T-helper 2 cell (primary cell): Measurements from ENCODE around the gene CCR8.
"Not testable (repeated sequence)": the region's sequence is repeated elsewhere in the genome, so short reads cannot be mapped to it uniquely, and the experiment has no call there.

Source experiments
- DNase-seq, 5 experiments: peaks; one replicate each; pipeline versions ENCODE4 v3.0.0 to v3.0.0-alpha.2; 2012 to 2022

Gene CCR8

GRCh38 chr3:39315420-39315819 lies 14.1 kb upstream of the CCR8 start:
- peak in 1 of 5 experiments; percentile 80 for DNase-seq

- DNase-seq = no peak
Measured at GRCh38 chr3:39317571-39318169, 11.8 kb upstream of the CCR8 start.

GRCh38 chr3:39318301-39318700 lies 11.2 kb upstream of the CCR8 start:
- DNase-seq = no peak

GRCh38 chr3:39319249-39319648 lies 10.3 kb upstream of the CCR8 start:
- DNase-seq = no peak

GRCh38 chr3:39321574-39321983 lies 7.9 kb upstream of the CCR8 start:
- DNase-seq = peak in 1 of 5 experiments; percentile 85

- DNase-seq = not testable (repeated sequence)
Measured at GRCh38 chr3:39322209-39322715, 7.2 kb upstream of the CCR8 start.

- no peak for DNase-seq
Measured at GRCh38 chr3:39322936-39323335, 6.6 kb upstream of the CCR8 start.

- no peak for DNase-seq
Measured at GRCh38 chr3:39323494-39323893, 6.0 kb upstream of the CCR8 start.

GRCh38 chr3:39325236-39325635 lies 4.3 kb upstream of the CCR8 start:
- DNase-seq = peak in 1 of 5 experiments; percentile 46

- DNase-seq = peak in 1 of 5 experiments; percentile 67
Measured at GRCh38 chr3:39327053-39327745, 2.3 kb upstream of the CCR8 start.

- peak in 4 of 5 experiments; percentile 15 to 73 (median 36) for DNase-seq
Measured at GRCh38 chr3:39327746-39328349, 1.7 kb upstream of the CCR8 start.

GRCh38 chr3:39330824-39331223 lies 1.3 kb downstream of the CCR8 start:
- DNase-seq = no peak

- DNase-seq = no peak
Measured at GRCh38 chr3:39332525-39332924, 3.0 kb downstream of the CCR8 start.

GRCh38 chr3:39333607-39334006 lies 4.1 kb downstream of the CCR8 start:
- no peak for DNase-seq

GRCh38 chr3:39334205-39334604 lies 4.7 kb downstream of the CCR8 start:
- peak in 1 of 5 experiments; percentile 53 for DNase-seq

- DNase-seq = no peak
Measured at GRCh38 chr3:39338201-39338600, 8.7 kb downstream of the CCR8 start.

- DNase-seq = no peak
Measured at GRCh38 chr3:39339086-39339485, 9.6 kb downstream of the CCR8 start.

GRCh38 chr3:39343076-39343717 lies 13.7 kb downstream of the CCR8 start:
- no peak for DNase-seq

- DNase-seq = no peak
Measured at GRCh38 chr3:39343760-39344159, 14.3 kb downstream of the CCR8 start.

GRCh38 chr3:39344746-39345344 lies 15.3 kb downstream of the CCR8 start:
- no peak for DNase-seq

- peak in 1 of 5 experiments; percentile 81 for DNase-seq
Measured at GRCh38 chr3:39346785-39347585, 17.5 kb downstream of the CCR8 start.

- DNase-seq = no peak
Measured at GRCh38 chr3:39347586-39347876, 18.0 kb downstream of the CCR8 start.
